Duodenal mucosa (tissue), 2 donors: ENCODE measurements around the gene EEF1AKMT1.

Experiments used
- H3K27ac ChIP-seq: one replicate; pipeline ENCODE4 v1.7.0; 2013; ENCODE audit warnings: low read depth, low read length
- H3K27me3 ChIP-seq, 2 donors: one replicate each; pipeline ENCODE4 v1.7.0; 2013; ENCODE audit warnings: low read length in 2 of 2, control low read depth in 1 of 2; ENCODE audit not compliant: insufficient read depth in 2 of 2, control insufficient read depth in 1 of 2
- H3K36me3 ChIP-seq, 2 donors: one replicate each; pipeline ENCODE4 v1.7.0; 2013; ENCODE audit warnings: low read length in 2 of 2, control low read depth in 1 of 2; ENCODE audit not compliant: insufficient read depth in 2 of 2, control insufficient read depth in 1 of 2
- H3K4me1 ChIP-seq, 2 donors: one replicate each; pipeline ENCODE4 v1.7.0; 2013; ENCODE audit warnings: low read length in 2 of 2, control low read depth in 1 of 2; ENCODE audit not compliant: insufficient read depth in 2 of 2, control insufficient read depth in 1 of 2
- H3K4me3 ChIP-seq, 2 donors: one replicate each; pipeline ENCODE4 v1.7.0; 2013; ENCODE audit warnings: low read length in 2 of 2, low read depth in 1 of 2
- H3K9ac ChIP-seq, 2 donors: one replicate each; pipeline ENCODE4 v1.7.0; 2013; ENCODE audit warnings: low read length in 2 of 2, low read depth in 1 of 2
- H3K9me3 ChIP-seq, 2 donors: one replicate each; pipeline ENCODE4 v1.7.0; 2013; ENCODE audit warnings: low read length in 2 of 2, control low read depth in 1 of 2; ENCODE audit not compliant: control insufficient read depth in 1 of 2

Gene EEF1AKMT1

DNA sequence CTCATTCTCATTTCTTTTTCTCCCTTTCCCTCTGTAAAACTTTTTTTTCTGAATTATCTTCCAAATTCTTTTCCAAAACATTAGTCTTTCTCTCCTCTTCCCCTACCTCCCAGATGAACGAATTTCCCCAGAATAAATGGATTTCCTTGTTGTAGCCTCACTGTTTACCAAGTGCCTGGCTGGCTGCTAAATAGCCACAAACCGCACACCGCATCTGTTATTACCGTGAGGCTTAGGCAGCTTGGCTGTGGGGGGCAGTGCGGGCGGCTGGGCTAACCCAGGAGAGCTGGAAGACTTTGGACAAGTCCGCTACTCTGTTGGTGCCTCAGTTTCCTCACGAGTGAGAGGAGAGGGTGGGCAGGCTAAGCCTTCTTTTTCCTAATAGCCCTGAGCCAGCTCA is 59.6 kb downstream of the EEF1AKMT1 start:
- Histone ChIP-seq H3K27me3 (peaks cover 0 to 8% of the 10 kb centered on the region in 2 donors), H3K9me3 (no peaks in the 10 kb centered on the region), H3K36me3 (no peaks in the 10 kb centered on the region), H3K4me3 (no peak overlapping the region), H3K9ac (no peak overlapping the region), H3K27ac (no peak overlapping the region), H3K4me1 (no peaks in the 10 kb centered on the region)

DNA sequence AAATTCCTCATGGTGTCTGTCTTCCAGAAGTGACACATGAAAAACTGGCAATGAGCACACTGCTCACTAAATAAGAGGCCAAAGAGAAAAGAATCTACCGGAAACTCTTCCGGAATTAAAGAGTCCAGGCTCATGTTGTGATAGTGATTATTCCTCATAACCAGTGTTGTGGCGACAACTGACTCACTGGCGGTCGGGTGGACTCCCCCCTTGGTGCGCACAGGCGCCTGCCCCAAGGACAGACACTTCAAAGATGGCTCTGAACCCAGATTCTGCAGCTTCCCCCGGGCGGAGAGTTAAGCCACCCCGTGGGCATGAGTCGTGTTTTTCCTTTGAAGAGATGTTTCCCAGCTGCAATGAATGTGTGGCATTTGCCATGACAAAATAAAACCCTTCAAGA is 60.0 kb downstream of the EEF1AKMT1 start:
- no peak overlapping the region for H3K9ac ChIP-seq
- no peak overlapping the region for H3K27ac ChIP-seq

DNA sequence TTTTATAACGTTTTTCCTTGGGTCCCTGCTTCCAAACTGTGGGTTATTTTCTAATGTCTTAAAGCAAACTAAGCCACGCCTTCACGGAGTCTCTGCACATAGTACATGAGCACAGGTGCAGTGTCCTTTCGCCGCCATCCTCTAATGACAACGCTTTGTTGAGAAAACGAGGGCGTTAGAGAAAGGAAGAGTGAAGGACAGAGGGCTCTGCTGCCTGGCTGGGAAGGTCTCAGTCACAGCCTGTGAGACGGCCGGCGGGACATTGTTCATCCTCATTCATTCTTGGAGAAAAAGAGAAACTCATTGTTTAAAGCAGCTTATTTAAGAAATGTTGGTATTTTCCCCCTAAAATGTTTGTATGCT is 60.8 kb downstream of the EEF1AKMT1 start:
- H3K9ac ChIP-seq = no peak overlapping the region
- no peaks in the 10 kb centered on the region for H3K27me3 ChIP-seq
- no peaks in the 10 kb centered on the region for H3K4me1 ChIP-seq
- peak overlapping the region in 1 of 2 donors; percentile 44 for H3K4me3 ChIP-seq
- H3K9me3 ChIP-seq = no peaks in the 10 kb centered on the region
- H3K36me3 ChIP-seq = no peaks in the 10 kb centered on the region
- no peak overlapping the region for H3K27ac ChIP-seq

More for the DNA sequence above, 60.0 kb downstream of the EEF1AKMT1 start:
- Histone ChIP-seq H3K4me1 (no peaks in the 10 kb centered on the region), H3K27me3 (peaks cover 0 to 4% of the 10 kb centered on the region in 2 donors), H3K4me3 (no peak overlapping the region), H3K36me3 (no peaks in the 10 kb centered on the region), H3K9me3 (no peaks in the 10 kb centered on the region)

DNA sequence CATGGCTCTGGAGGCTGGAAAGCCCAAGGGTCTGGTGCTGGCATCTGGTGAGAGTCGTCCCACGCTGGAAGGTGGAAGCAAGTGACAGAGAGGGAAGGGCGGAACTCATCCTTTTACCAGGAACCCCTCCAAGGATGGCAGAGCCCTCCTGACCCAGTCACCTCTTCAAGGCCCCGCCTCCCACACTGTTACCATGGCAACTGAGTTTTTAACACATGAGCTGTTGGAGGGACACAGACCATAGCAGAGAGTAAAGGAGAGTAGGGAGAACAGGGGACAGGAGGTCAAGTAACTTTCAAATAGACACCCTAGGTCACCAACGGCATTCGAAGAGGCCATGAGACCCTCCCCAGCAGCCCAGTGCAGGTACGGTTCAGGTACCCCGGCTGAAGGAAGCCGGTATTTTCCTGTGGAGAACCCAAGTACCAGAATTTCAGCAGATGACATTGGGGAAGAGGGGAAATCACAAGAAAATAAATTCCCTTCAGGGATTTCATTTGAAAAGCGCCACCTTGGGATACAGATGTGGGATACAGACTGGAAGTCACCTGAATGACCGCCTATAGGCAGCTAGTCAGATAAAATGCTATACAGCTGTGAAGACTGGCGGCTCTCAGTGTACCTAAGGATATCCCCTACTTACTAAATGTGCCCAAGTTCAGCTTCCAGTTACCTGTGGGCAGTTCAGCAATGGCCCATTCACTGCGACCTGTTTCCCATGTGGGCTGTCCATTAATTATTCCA is 62.3 kb downstream of the EEF1AKMT1 start:
- no peak overlapping the region for H3K4me3 ChIP-seq
- no peaks in the 10 kb centered on the region for H3K4me1 ChIP-seq
- no peaks in the 10 kb centered on the region for H3K36me3 ChIP-seq
- H3K9me3 ChIP-seq = no peaks in the 10 kb centered on the region
- no peak overlapping the region for H3K27ac ChIP-seq
- H3K9ac ChIP-seq = no peak overlapping the region
- H3K27me3 ChIP-seq = no peaks in the 10 kb centered on the region

DNA sequence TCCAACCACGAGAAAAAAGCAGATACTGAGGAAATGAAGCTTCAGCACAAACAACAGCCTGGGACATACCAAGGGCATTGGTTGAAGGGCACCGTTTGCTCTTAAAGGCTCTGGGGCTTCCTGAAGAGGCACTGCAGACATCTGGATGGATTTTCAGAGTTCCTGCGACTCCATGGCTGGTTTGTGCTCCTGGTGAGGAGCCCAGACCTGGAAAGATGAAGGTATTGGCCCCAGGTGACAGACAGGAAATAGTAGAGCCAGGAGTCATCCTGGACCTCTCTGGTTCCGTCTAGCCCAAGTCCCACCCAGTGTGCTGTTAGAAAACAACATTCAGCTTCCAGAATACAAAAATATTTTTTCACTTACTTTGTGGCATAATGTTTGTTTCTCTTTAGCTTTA is 64.0 kb downstream of the EEF1AKMT1 start:
- Histone ChIP-seq H3K27ac (no peak overlapping the region), H3K9me3 (no peaks in the 10 kb centered on the region), H3K4me3 (no peak overlapping the region), H3K9ac (no peak overlapping the region), H3K4me1 (peaks cover 0 to under 1% of the 10 kb centered on the region in 2 donors), H3K36me3 (no peaks in the 10 kb centered on the region), H3K27me3 (no peaks in the 10 kb centered on the region)

DNA sequence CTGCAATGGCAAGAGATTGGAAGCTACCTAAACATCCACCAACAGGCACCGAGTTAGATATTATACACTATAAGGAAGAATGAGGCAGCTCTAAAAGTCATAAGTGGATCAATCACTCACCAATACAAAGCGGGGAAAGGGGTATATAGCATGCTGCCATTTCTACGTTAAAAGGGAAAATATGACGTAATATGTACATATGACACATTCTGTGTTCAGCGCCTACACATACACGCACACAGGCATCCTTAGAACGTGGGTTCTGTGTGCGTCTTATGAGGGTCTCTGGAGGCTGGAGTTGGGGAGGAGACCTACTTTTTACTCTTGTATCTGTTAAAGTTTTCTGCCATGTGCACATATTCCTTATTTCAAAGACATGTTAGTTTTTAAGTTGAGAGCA is 64.4 kb downstream of the EEF1AKMT1 start:
- Histone ChIP-seq H3K36me3 (no peaks in the 10 kb centered on the region), H3K4me3 (no peak overlapping the region), H3K9me3 (no peaks in the 10 kb centered on the region), H3K4me1 (peaks cover 0 to 5% of the 10 kb centered on the region in 2 donors), H3K27ac (no peak overlapping the region), H3K9ac (no peak overlapping the region), H3K27me3 (no peaks in the 10 kb centered on the region)

DNA sequence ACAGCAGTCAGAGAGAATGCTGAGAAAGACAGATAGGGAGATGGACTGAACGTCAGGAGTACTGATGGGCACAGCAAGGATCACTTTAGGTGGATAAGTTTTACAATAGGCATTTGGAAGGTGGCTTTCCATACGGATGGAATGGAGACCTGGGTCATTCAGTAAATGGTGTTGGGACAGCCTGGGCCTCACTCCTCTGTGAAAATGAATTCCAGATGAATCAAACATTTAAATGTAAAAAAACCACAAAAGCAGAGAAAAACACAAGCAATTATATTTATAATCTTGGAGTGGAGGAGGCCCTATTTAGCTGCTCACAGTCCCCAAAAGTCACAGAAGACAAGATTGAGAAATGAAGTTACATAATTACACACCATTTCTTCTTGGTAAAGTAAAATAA is 65.5 kb downstream of the EEF1AKMT1 start:
- no peak overlapping the region for H3K4me3 ChIP-seq
- H3K27me3 ChIP-seq = no peaks in the 10 kb centered on the region
- H3K36me3 ChIP-seq = no peaks in the 10 kb centered on the region
- no peak overlapping the region for H3K9ac ChIP-seq
- H3K27ac ChIP-seq = no peak overlapping the region
- H3K4me1 ChIP-seq = peaks cover 0 to 5% of the 10 kb centered on the region in 2 donors
- no peaks in the 10 kb centered on the region for H3K9me3 ChIP-seq

DNA sequence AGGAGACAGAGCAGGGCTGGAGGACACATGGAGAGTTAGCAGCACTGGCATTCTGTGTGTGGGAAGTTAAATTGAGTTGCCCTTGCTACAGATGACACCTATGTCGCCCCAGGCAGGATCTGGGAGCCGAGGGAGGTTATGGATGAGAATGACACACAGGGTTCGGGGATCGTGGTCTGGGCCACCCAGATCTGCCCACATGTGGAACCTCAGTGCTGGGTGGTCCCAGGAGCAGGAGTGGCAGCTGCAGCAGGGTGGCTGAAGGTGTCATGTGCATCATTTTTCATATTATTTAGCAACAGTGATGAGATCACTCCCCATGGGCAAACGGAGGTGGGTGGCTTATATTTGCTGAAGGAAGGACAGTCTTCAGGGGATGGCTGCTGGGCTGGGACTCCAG is 67.1 kb downstream of the EEF1AKMT1 start:
- Histone ChIP-seq H3K4me3 (no peak overlapping the region), H3K36me3 (no peaks in the 10 kb centered on the region), H3K27ac (no peak overlapping the region), H3K9ac (no peak overlapping the region), H3K27me3 (no peaks in the 10 kb centered on the region), H3K4me1 (peaks cover 8 to 11% of the 10 kb centered on the region in 2 donors), H3K9me3 (no peaks in the 10 kb centered on the region)

DNA sequence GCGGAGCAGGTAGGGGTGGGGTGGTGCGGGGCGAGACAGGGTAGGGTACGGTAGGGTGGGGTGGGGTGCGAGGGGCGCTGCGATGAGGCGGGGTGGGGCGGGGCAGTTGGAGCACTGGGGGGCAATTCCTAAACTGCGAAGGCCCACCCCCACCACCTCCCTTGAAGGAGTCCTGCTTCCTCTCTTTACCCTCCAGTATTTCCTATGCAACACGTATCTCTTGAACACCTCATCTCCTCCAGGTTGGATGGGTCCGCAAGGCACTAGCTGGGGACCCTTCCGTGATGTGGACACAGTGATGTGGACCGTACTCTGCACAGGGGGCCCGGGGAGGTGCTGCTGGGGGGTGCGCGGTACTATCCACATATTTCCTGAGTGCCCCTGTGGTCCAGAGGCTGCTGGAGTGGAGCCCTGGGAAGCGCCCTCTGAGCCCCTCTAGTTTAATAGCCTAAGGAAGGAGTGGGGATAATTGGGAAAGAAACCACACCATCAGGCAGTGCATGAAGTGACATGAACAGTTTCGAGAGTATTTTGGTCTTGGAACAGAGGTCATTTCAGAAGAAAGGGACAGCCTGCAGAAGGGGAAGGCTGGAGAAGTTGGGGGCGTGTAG is 69.2 kb downstream of the EEF1AKMT1 start:
- no peaks in the 10 kb centered on the region for H3K36me3 ChIP-seq
- peak overlapping the region; percentile 33 to 48 for H3K4me3 ChIP-seq
- H3K9ac ChIP-seq = no peak overlapping the region
- H3K4me1 ChIP-seq = peaks cover 8 to 11% of the 10 kb centered on the region in 2 donors
- no peaks in the 10 kb centered on the region for H3K9me3 ChIP-seq
- peaks cover 0 to 9% of the 10 kb centered on the region in 2 donors for H3K27me3 ChIP-seq
- H3K27ac ChIP-seq = no peak overlapping the region

DNA sequence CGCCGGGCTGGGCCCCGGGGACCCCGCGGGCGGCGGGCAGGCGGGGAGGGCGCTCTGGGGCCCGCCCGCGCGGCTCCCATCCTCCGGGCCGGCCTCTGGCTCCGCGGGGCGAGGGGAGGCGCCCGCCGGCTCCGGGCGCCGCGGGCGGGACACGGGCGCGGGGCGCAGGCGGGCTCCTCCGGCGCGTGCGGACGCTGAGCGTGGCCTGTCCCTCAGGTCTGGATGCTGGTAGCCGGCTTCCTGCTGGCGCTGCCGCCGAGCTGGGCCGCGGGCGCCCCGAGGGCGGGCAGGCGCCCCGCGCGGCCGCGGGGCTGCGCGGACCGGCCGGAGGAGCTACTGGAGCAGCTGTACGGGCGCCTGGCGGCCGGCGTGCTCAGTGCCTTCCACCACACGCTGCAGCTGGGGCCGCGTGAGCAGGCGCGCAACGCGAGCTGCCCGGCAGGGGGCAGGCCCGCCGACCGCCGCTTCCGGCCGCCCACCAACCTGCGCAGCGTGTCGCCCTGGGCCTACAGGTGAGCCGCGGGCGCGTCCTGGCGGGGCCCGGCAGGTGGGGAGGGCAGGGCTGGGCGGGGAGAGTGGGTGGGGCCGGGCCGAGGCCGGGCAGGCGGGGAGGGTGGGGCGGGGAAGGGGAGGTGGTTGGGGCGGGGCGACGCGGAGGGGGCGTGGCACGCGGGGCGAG is 69.8 kb downstream of the EEF1AKMT1 start:
- H3K4me1 ChIP-seq = peaks cover 8 to 11% of the 10 kb centered on the region in 2 donors
- peak overlapping the region in 1 of 2 donors; percentile 48 for H3K4me3 ChIP-seq
- peaks cover 0 to 9% of the 10 kb centered on the region in 2 donors for H3K27me3 ChIP-seq
- H3K9me3 ChIP-seq = no peaks in the 10 kb centered on the region
- no peaks in the 10 kb centered on the region for H3K36me3 ChIP-seq
- H3K9ac ChIP-seq = no peak overlapping the region
- no peak overlapping the region for H3K27ac ChIP-seq
